Activated T-helper 1 cell treated with anti-CD3 and anti-CD28 coated beads, Interleukin-12 subunit alpha, Interleukin-12 subunit beta, Interleukin-2, Interleukin-4 antibody, amounts not matched to agents 30 ng/mL and 10 ng/mL and 1 ng/mL, durations not matched to agents 14 hours and 24 hours and 36 hours (primary cell): Measurements from ENCODE around the gene TMEM89. TPM values are rescaled to one million over a fixed set of nuclear protein-coding genes. Genes with fewer than 3 reads are reported as not detected.

ENCODE experiments used
- DNase-seq: peaks from one replicate; pipeline ENCODE4 v3.0.0; 2021; ENCODE audit warnings: low spot score
- H3K27ac Mint-ChIP-seq: one replicate; pipeline ENCODE4 v1.8.0; 2021; ENCODE audit warnings: mild to moderate bottlenecking, mixed read lengths
- H3K27me3 Mint-ChIP-seq: one replicate; pipeline ENCODE4 v1.8.0; 2022; ENCODE audit warnings: mild to moderate bottlenecking, moderate library complexity, mixed read lengths; ENCODE audit not compliant: insufficient read depth
- H3K36me3 Mint-ChIP-seq: one replicate; pipeline ENCODE4 v1.8.0; 2021; ENCODE audit warnings: low read depth, mixed read lengths
- H3K4me1 Mint-ChIP-seq: one replicate; pipeline ENCODE4 v1.8.0; 2021; ENCODE audit warnings: low read depth, mixed read lengths
- H3K4me3 Mint-ChIP-seq: one replicate; pipeline ENCODE4 v1.8.0; 2021; ENCODE audit warnings: mild to moderate bottlenecking, moderate library complexity, mixed read lengths
- H3K9me3 Mint-ChIP-seq: one replicate; pipeline ENCODE4 v1.8.0; 2021; ENCODE audit warnings: mixed read lengths
- intact Hi-C: fragments of 100-400 bp; cut with micrococcal nuclease; formaldehyde crosslinking; loops from one replicate; pipeline ENCODE4 v1.15.1; 2024
- total RNA-seq: library from RNA; stranded (reverse); gene quantifications from 2 replicates; pipeline ENCODE4 v1.2.3, GENCODE V29; 2022

The TMEM89 gene
- total RNA-seq, result 1.6 TPM in 1 of 2 replicates, not detected in the other

GRCh38 chr3:48621461-48621869, at the start of gene TMEM89:
Gene TMEM89, minus strand, starts transcription at chr3:48621769. Its CDS starts 13 bp downstream, at chr3:48621756.
- intact Hi-C loops, result no loop called here
- Mint-ChIP-seq H3K36me3 (peaks cover 15% of the 10 kb centered on the region), H3K4me1 (peaks cover 13% of the 10 kb centered on the region), H3K27ac (no peak within 1 kb of the TSS), H3K27me3 (no peaks in the 10 kb centered on the region), H3K4me3 (no peak within 1 kb of the TSS), H3K9me3 (peaks cover 18% of the 10 kb centered on the region)
- no peak for DNase-seq

- intact Hi-C loops, result loop anchor here (1.0 to 2.0 kb wide), 5 partner anchors 9 to 108 kb away; partner anchors contain the start of genes NCKIPSD, PFKFB4, SLC26A6 and UQCRC1
- H3K27me3 Mint-ChIP-seq, result peaks cover 15% of the 10 kb centered on the region
- peaks cover 15% of the 10 kb centered on the region for H3K4me1 Mint-ChIP-seq
- no peak for DNase-seq
- peaks cover 7% of the 10 kb centered on the region for H3K36me3 Mint-ChIP-seq
- no peak overlapping the region for H3K27ac Mint-ChIP-seq
- no peak overlapping the region for H3K4me3 Mint-ChIP-seq
- H3K9me3 Mint-ChIP-seq, result no peaks in the 10 kb centered on the region
Observed at GRCh38 chr3:48664929-48665328, 43.4 kb upstream of the TMEM89 start.

- Mint-ChIP-seq H3K9me3 (no peaks in the 10 kb centered on the region), H3K4me3 (peak overlapping the region; percentile 95), H3K36me3 (peaks cover 7% of the 10 kb centered on the region), H3K4me1 (peaks cover 15% of the 10 kb centered on the region), H3K27me3 (peaks cover 15% of the 10 kb centered on the region), H3K27ac (no peak overlapping the region)
- no peak for DNase-seq
- intact Hi-C loops, result loop anchor here (1.0 to 2.0 kb wide), 5 partner anchors 8 to 107 kb away; partner anchors contain the start of genes NCKIPSD, PFKFB4, SLC26A6 and UQCRC1
Observed at GRCh38 chr3:48664313-48664644, 42.7 kb upstream of the TMEM89 start.

- no peaks in the 10 kb centered on the region for H3K9me3 Mint-ChIP-seq
- H3K27me3 Mint-ChIP-seq, result peaks cover 15% of the 10 kb centered on the region
- DNase-seq, result peak; percentile 92
- H3K4me3 Mint-ChIP-seq, result peak overlapping the region; percentile 95
- H3K4me1 Mint-ChIP-seq, result peaks cover 15% of the 10 kb centered on the region
- H3K27ac Mint-ChIP-seq, result peak overlapping the region; percentile 96
- intact Hi-C loops, result loop anchor here (1.0 to 2.0 kb wide), 7 partner anchors 7 to 190 kb away; partner anchors contain the start of genes IP6K2, NCKIPSD, PFKFB4 and SLC26A6
- H3K36me3 Mint-ChIP-seq, result peaks cover 7% of the 10 kb centered on the region
Observed at GRCh38 chr3:48663489-48664312, 42.1 kb upstream of the TMEM89 start.

GRCh38 chr3:48662753-48663488, 41.4 kb upstream of the TMEM89 start, which contains the start of gene CELSR3:
Gene CELSR3, minus strand, starts transcription at chr3:48662886. Its CDS starts 252 bp downstream, at chr3:48662634.
- Mint-ChIP-seq H3K27ac (peak within 1 kb of the TSS; percentile 96), H3K27me3 (peaks cover 15% of the 10 kb centered on the region), H3K4me3 (peak within 1 kb of the TSS; percentile 95), H3K9me3 (no peaks in the 10 kb centered on the region), H3K36me3 (peaks cover 2% of the 10 kb centered on the region), H3K4me1 (peaks cover 15% of the 10 kb centered on the region)
- intact Hi-C loops, result loop anchor here (1.0 kb wide), 2 partner anchors 54 to 190 kb away; partner anchors contain the start of gene IP6K2
- DNase-seq, result peak; percentile 65

- no peak overlapping the region for H3K27ac Mint-ChIP-seq
- intact Hi-C loops, result no loop called here
- no peak for DNase-seq
- H3K36me3 Mint-ChIP-seq, result peaks cover 2% of the 10 kb centered on the region
- H3K9me3 Mint-ChIP-seq, result no peaks in the 10 kb centered on the region
- peaks cover 15% of the 10 kb centered on the region for H3K4me1 Mint-ChIP-seq
- H3K4me3 Mint-ChIP-seq, result peak overlapping the region; percentile 39
- peaks cover 15% of the 10 kb centered on the region for H3K27me3 Mint-ChIP-seq
Observed at GRCh38 chr3:48662145-48662752, 40.7 kb upstream of the TMEM89 start.

- Mint-ChIP-seq H3K36me3 (peaks cover 2% of the 10 kb centered on the region), H3K4me3 (peak overlapping the region; percentile 39), H3K27ac (no peak overlapping the region), H3K27me3 (peaks cover 15% of the 10 kb centered on the region), H3K4me1 (peaks cover 15% of the 10 kb centered on the region), H3K9me3 (no peaks in the 10 kb centered on the region)
- peak; percentile 79 for DNase-seq
- intact Hi-C loops, result no loop called here
Observed at GRCh38 chr3:48661501-48662144, 40.1 kb upstream of the TMEM89 start.

- H3K27ac Mint-ChIP-seq, result no peak overlapping the region
- intact Hi-C loops, result no loop called here
Observed at GRCh38 chr3:48660800-48661400, 39.3 kb upstream of the TMEM89 start.

GRCh38 chr3:48656841-48657281, 35.3 kb upstream of the TMEM89 start:
- DNase-seq, result no peak
- intact Hi-C loops, result loop anchor here (1.0 kb wide), 6 partner anchors 7 to 99 kb away; partner anchors contain the start of genes NCKIPSD, SLC26A6 and UQCRC1
- H3K27ac Mint-ChIP-seq, result peak overlapping the region; percentile 79
- H3K4me3 Mint-ChIP-seq, result peak overlapping the region; percentile 76
- peaks cover 6% of the 10 kb centered on the region for H3K27me3 Mint-ChIP-seq
- H3K36me3 Mint-ChIP-seq, result peaks cover 4% of the 10 kb centered on the region
- peaks cover 7% of the 10 kb centered on the region for H3K4me1 Mint-ChIP-seq
- H3K9me3 Mint-ChIP-seq, result no peaks in the 10 kb centered on the region

More at GRCh38 chr3:48660800-48661400, 39.3 kb upstream of the TMEM89 start:
- no peak for DNase-seq
- Mint-ChIP-seq H3K9me3 (no peaks in the 10 kb centered on the region), H3K36me3 (no peaks in the 10 kb centered on the region), H3K27me3 (peaks cover 15% of the 10 kb centered on the region), H3K4me3 (no peak overlapping the region), H3K4me1 (peaks cover 15% of the 10 kb centered on the region)

- DNase-seq, result peak; percentile 80
- Mint-ChIP-seq H3K4me3 (peak overlapping the region; percentile 79), H3K27me3 (peaks cover 4% of the 10 kb centered on the region), H3K4me1 (peaks cover 7% of the 10 kb centered on the region), H3K9me3 (no peaks in the 10 kb centered on the region), H3K36me3 (peaks cover 4% of the 10 kb centered on the region), H3K27ac (peak overlapping the region; percentile 89)
- intact Hi-C loops, result loop anchor here (1.0 kb wide), 6 partner anchors 8 to 98 kb away; partner anchors contain the start of genes NCKIPSD, SLC26A6 and UQCRC1
Observed at GRCh38 chr3:48656061-48656840, 34.7 kb upstream of the TMEM89 start.

- peak; percentile 41 for DNase-seq
- Mint-ChIP-seq H3K4me3 (peak overlapping the region; percentile 79), H3K27ac (peak overlapping the region; percentile 89), H3K9me3 (no peaks in the 10 kb centered on the region), H3K27me3 (peaks cover 2% of the 10 kb centered on the region), H3K4me1 (peaks cover 7% of the 10 kb centered on the region), H3K36me3 (peaks cover 4% of the 10 kb centered on the region)
- intact Hi-C loops, result loop anchor here (1.0 kb wide), 7 partner anchors 9 to 386 kb away; partner anchors contain the start of genes NCKIPSD, SLC26A6 and UQCRC1
Observed at GRCh38 chr3:48655606-48656005, 34.0 kb upstream of the TMEM89 start.
